H54 (cell line): ENCODE measurements around the gene FLNB.

Source experiments
- DNase-seq: peaks from one replicate; pipeline ENCODE4 v3.0.0; 2011; ENCODE audit warnings: low spot score, mixed read lengths; ENCODE audit not compliant: insufficient read length
- FAIRE-seq: peaks from 3 replicates; lab custom pipeline; 2011; peaks lifted over from hg19 to GRCh38; lab: Jason Lieb, UNC
- POLR2A ChIP-seq: IDR thresholded peaks from 2 replicates; pipeline ENCODE4 v1.6.1; 2011; ENCODE audit warnings: low read depth, mild to moderate bottlenecking, low read length

Gene FLNB

DNA sequence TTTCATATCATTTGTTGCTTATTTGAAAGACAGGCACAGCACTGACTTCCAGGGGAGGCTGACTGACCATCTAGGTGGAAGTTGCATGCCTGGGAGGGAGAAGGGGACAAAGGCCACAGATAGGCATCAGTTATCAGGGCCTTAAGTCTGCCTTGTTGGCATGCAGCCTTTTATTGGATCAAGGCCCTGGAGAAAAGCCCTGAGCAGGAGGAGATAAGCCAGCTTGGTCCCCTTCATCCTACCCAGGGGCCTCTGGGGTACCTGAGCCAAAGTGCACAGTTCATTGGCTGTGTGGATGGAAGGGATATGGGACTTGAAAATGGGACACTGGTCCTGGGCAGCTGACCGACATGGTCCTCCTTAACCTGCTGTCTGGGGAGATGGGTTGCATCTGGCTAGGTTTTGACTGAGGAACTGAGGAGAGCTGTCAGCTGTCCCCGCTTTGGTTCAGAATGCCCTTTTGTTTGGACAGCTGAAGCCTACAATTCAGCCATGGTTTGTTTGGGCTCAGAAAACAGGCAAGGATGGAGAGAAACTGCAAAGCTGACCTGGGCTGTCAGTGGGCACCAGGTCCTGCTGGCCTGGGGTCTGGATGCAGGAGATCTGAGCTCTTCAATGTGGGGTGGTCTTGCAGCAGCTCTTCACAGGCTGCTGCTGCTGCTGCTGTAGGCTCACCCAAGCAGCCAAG, 60.0 kb downstream of the FLNB start:
- FAIRE-seq: no peak
- no peak for TF ChIP-seq POLR2A
- no peak for DNase-seq

DNA sequence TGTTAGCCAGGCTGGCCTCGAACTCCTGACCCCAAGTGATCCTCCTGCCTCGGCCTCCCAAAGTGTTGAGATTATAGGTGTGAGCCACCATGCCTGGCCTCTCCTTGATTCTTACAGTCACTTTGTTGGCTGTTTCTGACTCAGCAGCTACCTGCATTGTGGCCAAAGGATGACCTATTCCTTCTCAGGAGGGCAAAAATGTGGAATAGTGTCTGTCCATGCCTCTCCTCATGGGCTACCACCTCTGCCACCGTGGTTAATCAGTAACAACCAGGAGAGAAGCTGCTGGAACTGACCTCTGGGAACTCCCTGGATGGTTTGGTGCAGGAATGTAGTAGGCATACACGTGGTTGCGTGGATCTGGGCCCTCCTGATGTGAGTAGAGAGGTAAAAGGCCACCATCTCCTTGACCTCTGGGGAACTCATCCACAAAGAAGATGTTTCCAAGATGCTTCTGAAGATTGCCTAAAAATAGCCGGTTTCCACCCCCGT, 63.3 kb downstream of the FLNB start:
- DNase-seq (no peak), FAIRE-seq (no peak)
- no peak for TF ChIP-seq POLR2A

- no peak for TF ChIP-seq POLR2A
- FAIRE-seq (no peak), DNase-seq (no peak)
These were observed 64.0 kb downstream of the FLNB start for GRCh38 chr3:58072052-58072762.

- TF ChIP-seq POLR2A: no peak
- DNase-seq (no peak), FAIRE-seq (no peak)
These were observed 64.5 kb downstream of the FLNB start for GRCh38 chr3:58072763-58073130.

- DNase-seq (no peak), FAIRE-seq (no peak)
- no peak for TF ChIP-seq POLR2A
These were observed 65.3 kb downstream of the FLNB start for GRCh38 chr3:58073301-58074108.

- TF ChIP-seq POLR2A: no peak
- no peak for DNase-seq
- FAIRE-seq: no peak
These were observed 66.0 kb downstream of the FLNB start for GRCh38 chr3:58074116-58074715.

DNA sequence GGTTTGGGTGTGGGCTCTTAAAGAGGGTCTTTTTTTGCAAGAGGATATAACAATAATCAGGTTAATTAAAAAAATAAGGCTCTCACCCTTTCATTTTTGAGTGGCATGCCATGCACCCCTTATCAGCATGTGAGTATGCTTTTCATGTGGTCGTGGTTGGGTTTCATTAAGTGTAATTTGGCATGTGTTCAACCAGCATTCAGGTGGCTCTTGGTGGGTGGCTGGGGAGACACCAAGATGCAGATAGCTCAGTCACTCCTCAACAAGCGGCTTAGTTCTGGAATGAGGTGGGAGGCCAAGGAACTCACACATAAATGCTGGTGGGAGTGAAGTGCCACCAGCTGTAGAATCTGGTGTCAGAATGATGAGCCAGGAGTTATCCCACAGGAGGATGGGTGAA, 66.8 kb downstream of the FLNB start:
- TF ChIP-seq POLR2A: no peak
- FAIRE-seq (no peak), DNase-seq (no peak)

- TF ChIP-seq POLR2A: no peak
- FAIRE-seq (no peak), DNase-seq (no peak)
These were observed 69.5 kb downstream of the FLNB start for GRCh38 chr3:58077596-58078285.

GRCh38 chr3:58078610-58079009, 70.4 kb downstream of the FLNB start:
- FAIRE-seq: no peak
- no peak for DNase-seq
- TF ChIP-seq POLR2A: no peak

GRCh38 chr3:58079773-58080172, 71.6 kb downstream of the FLNB start:
- FAIRE-seq: no peak

GRCh38 chr3:58082047-58082446, 73.8 kb downstream of the FLNB start:
- no peak for FAIRE-seq
- TF ChIP-seq POLR2A: no peak
- DNase-seq: no peak

More at GRCh38 chr3:58079773-58080172, 71.6 kb downstream of the FLNB start:
- TF ChIP-seq POLR2A: no peak
- no peak for DNase-seq

DNA sequence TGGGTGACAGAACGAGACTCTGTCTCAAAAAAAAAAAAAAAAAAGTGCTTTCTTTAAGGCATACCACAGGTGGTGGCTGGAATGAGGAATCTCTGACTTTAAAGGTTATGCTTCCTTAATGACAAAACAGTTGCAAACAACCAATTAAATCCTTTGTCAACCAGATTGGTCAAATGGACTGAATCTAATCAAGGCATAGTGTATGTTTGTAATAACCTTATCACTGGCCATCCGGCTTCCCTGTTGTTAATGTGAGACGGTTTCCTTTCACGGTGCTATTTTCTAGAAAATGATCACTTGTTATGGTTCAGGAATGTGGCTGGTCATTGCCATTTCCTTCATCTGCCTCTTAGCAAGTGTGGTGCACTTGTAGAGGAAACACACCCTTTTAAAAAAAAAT, 75.9 kb downstream of the FLNB start:
- no peak for DNase-seq
- no peak for FAIRE-seq
- TF ChIP-seq POLR2A: no peak
